Stimulated activated CD4-positive, alpha-beta T cell treated with anti-CD3 and anti-CD28 coated beads, Interleukin-4, amount 100 ng/mL, for 4 hours (primary cell): ENCODE results near the gene RBM25.

Experiments
- DNase-seq, 2 experiments: peaks; one replicate each; pipeline ENCODE4 v3.0.0-alpha.2; 2020

RBM25 gene

GRCh38 chr14:73172500-73172899, 114.2 kb downstream of the RBM25 start:
- no peak for DNase-seq

GRCh38 chr14:73173092-73173735, 114.9 kb downstream of the RBM25 start:
- DNase-seq, result no peak
